Trophoblast cell (in vitro differentiated cells and primary cell): Measurements from ENCODE around the gene NEUROD1.
A peak's percentile ranks its signal among the peaks of the same experiment; 100 is the strongest.

Experiments
- DNase-seq, 2 donors: peaks; one replicate each; pipeline ENCODE4 v3.0.0-alpha.2; 2016
- H2AFZ ChIP-seq: 2 replicates; pipeline ENCODE4 v1.6.1; 2013; ENCODE audit warnings: low read length, moderate library complexity, mild to moderate bottlenecking; ENCODE audit not compliant: insufficient read depth, poor library complexity
- H2AK5ac ChIP-seq: 2 replicates; pipeline ENCODE4 v1.6.1; 2013; ENCODE audit warnings: mild to moderate bottlenecking, low read length
- H2BK120ac ChIP-seq: 2 replicates; pipeline ENCODE4 v1.6.1; 2013; ENCODE audit warnings: low read length, mild to moderate bottlenecking, moderate library complexity; ENCODE audit not compliant: insufficient read depth, poor library complexity
- H2BK12ac ChIP-seq: 2 replicates; pipeline ENCODE4 v1.6.1; 2013; ENCODE audit warnings: mild to moderate bottlenecking, low read length, moderate library complexity
- H2BK5ac ChIP-seq: 2 replicates; pipeline ENCODE4 v1.6.1; 2013; ENCODE audit warnings: low read length, low read depth, moderate library complexity, mild to moderate bottlenecking; ENCODE audit not compliant: poor library complexity
- H3K14ac ChIP-seq: 2 replicates; pipeline ENCODE4 v1.6.1; 2013; ENCODE audit warnings: mild to moderate bottlenecking, low read length
- H3K18ac ChIP-seq: 2 replicates; pipeline ENCODE4 v1.6.1; 2013; ENCODE audit warnings: mild to moderate bottlenecking, low read length
- H3K23ac ChIP-seq: 2 replicates; pipeline ENCODE4 v1.6.1; 2013; ENCODE audit warnings: low read length
- H3K27ac ChIP-seq: 2 replicates; pipeline ENCODE4 v1.5.1; 2013; ENCODE audit warnings: low read depth, mild to moderate bottlenecking, inconsistent platforms, low read length, moderate library complexity
- H3K27me3 ChIP-seq: 2 replicates; pipeline ENCODE4 v1.6.1; 2013; ENCODE audit warnings: inconsistent platforms, mild to moderate bottlenecking, low read length, moderate library complexity; ENCODE audit not compliant: insufficient read depth
- H3K36me3 ChIP-seq, 2 experiments: 1 replicate in 1 of 2; 2 replicates in 1 of 2; pipeline ENCODE4 v1.6.1; 2013; ENCODE audit warnings: low read length in 2 of 2, mild to moderate bottlenecking in 2 of 2, moderate library complexity in 1 of 2; ENCODE audit not compliant: insufficient read depth in 2 of 2, control insufficient read depth in 1 of 2
- H3K4ac ChIP-seq: 2 replicates; pipeline ENCODE4 v1.6.1; 2013; ENCODE audit warnings: low read depth, mild to moderate bottlenecking, low read length, moderate library complexity
- H3K4me1 ChIP-seq, 2 experiments: 1 replicate in 1 of 2; 2 replicates in 1 of 2; pipeline ENCODE4 v1.6.1; 2013; ENCODE audit warnings: low read length in 2 of 2, mild to moderate bottlenecking in 2 of 2, moderate library complexity in 1 of 2; ENCODE audit not compliant: insufficient read depth in 2 of 2, control insufficient read depth in 1 of 2
- H3K4me2 ChIP-seq: 2 replicates; pipeline ENCODE4 v1.6.1; 2013; ENCODE audit warnings: inconsistent platforms, mild to moderate bottlenecking, low read length, moderate library complexity
- H3K4me3 ChIP-seq: 2 replicates; pipeline ENCODE4 v1.5.1; 2013; ENCODE audit warnings: mild to moderate bottlenecking, low read depth, low read length, inconsistent platforms
- H3K79me1 ChIP-seq: one replicate; pipeline ENCODE4 v1.6.1; 2013; ENCODE audit warnings: low read length
- H3K79me2 ChIP-seq: 2 replicates; pipeline ENCODE4 v1.6.1; 2013; ENCODE audit warnings: low read length, mild to moderate bottlenecking; ENCODE audit not compliant: control insufficient read depth, insufficient read depth, poor library complexity
- H3K9ac ChIP-seq: 2 replicates; pipeline ENCODE4 v1.6.1; 2013; ENCODE audit warnings: mild to moderate bottlenecking, low read length
- H3K9me3 ChIP-seq: 2 replicates; pipeline ENCODE4 v1.6.1; 2013; ENCODE audit warnings: low read depth, mild to moderate bottlenecking, control low read depth, inconsistent platforms, low read length; ENCODE audit not compliant: insufficient read depth
- H4K12ac ChIP-seq: 2 replicates; pipeline ENCODE4 v1.6.1; 2013; ENCODE audit warnings: low read depth, mild to moderate bottlenecking, low read length, moderate library complexity
- H4K8ac ChIP-seq: 2 replicates; pipeline ENCODE4 v1.6.1; 2013; ENCODE audit warnings: low read depth, mild to moderate bottlenecking, low read length, moderate library complexity
- H4K91ac ChIP-seq: one replicate; pipeline ENCODE4 v1.6.1; 2013; ENCODE audit warnings: low read depth, mild to moderate bottlenecking, low read length, moderate library complexity
- WGBS: extraction: QIAGEN DNeasy Blood & Tissue Kit; methylation state at CpG from one replicate; pipeline ENCODE4 v1.1.7; 2013; ENCODE audit warnings: missing lambda C conversion rate; ENCODE audit not compliant: insufficient read length, insufficient coverage; ENCODE audit errors: extremely low coverage; 5-methylcytosine and 5-hydroxymethylcytosine counted together

The NEUROD1 gene

GRCh38 chr2:181678861-181679543 lies 1.3 kb downstream of the NEUROD1 start:
- no CpG with 5 or more reads among the region's 18 CpGs for WGBS
- H3K18ac ChIP-seq, result no peak overlapping the region
- H2BK5ac ChIP-seq, result no peak overlapping the region

GRCh38 chr2:181677912-181678586 lies 2.3 kb downstream of the NEUROD1 start:
- H2AFZ ChIP-seq, result no peak overlapping the region
- DNase-seq, result peak; percentile 41 to 80
- H3K4me3 ChIP-seq, result no peak overlapping the region
- no peak overlapping the region for H2BK120ac ChIP-seq
- no peak overlapping the region for H3K9ac ChIP-seq
- no peak overlapping the region for H3K23ac ChIP-seq
- no peak overlapping the region for H4K91ac ChIP-seq
- peaks cover 11% of the 10 kb centered on the region for H3K9me3 ChIP-seq
- H3K4me1 ChIP-seq, result peaks cover 5 to 12% of the 10 kb centered on the region in 2 experiments
- no peaks in the 10 kb centered on the region for H3K79me2 ChIP-seq
- H4K8ac ChIP-seq, result no peak overlapping the region
- H2AK5ac ChIP-seq, result no peak overlapping the region
- H4K12ac ChIP-seq, result no peak overlapping the region
- no peaks in the 10 kb centered on the region for H3K79me1 ChIP-seq
- no peak overlapping the region for H2BK12ac ChIP-seq
- WGBS, result no CpG with 5 or more reads among the region's 41 CpGs
- no peak overlapping the region for H3K27ac ChIP-seq
- H2BK5ac ChIP-seq, result no peak overlapping the region
- no peak overlapping the region for H3K14ac ChIP-seq
- no peaks in the 10 kb centered on the region for H3K36me3 ChIP-seq
- H3K18ac ChIP-seq, result no peak overlapping the region
- H3K4me2 ChIP-seq, result no peak overlapping the region
- H3K27me3 ChIP-seq, result peaks cover 52% of the 10 kb centered on the region
- no peak overlapping the region for H3K4ac ChIP-seq

More at GRCh38 chr2:181678861-181679543, 1.3 kb downstream of the NEUROD1 start:
- peaks cover 8 to 20% of the 10 kb centered on the region in 2 experiments for H3K4me1 ChIP-seq
- no peak overlapping the region for H3K9ac ChIP-seq
- no peak overlapping the region for H2AK5ac ChIP-seq
- no peak overlapping the region for H4K8ac ChIP-seq
- no peaks in the 10 kb centered on the region for H3K36me3 ChIP-seq
- H2BK12ac ChIP-seq, result no peak overlapping the region
- no peak overlapping the region for H3K4me2 ChIP-seq
- no peak overlapping the region for H3K27ac ChIP-seq
- H3K14ac ChIP-seq, result no peak overlapping the region
- no peak overlapping the region for H3K4ac ChIP-seq
- no peak overlapping the region for H3K23ac ChIP-seq
- H2AFZ ChIP-seq, result no peak overlapping the region
- H3K9me3 ChIP-seq, result peaks cover 11% of the 10 kb centered on the region
- H4K91ac ChIP-seq, result no peak overlapping the region
- no peaks in the 10 kb centered on the region for H3K79me1 ChIP-seq
- peaks cover 57% of the 10 kb centered on the region for H3K27me3 ChIP-seq
- H3K79me2 ChIP-seq, result no peaks in the 10 kb centered on the region
- no peak overlapping the region for H2BK120ac ChIP-seq
- no peak for DNase-seq
- H3K4me3 ChIP-seq, result no peak overlapping the region
- H4K12ac ChIP-seq, result no peak overlapping the region

DNA sequence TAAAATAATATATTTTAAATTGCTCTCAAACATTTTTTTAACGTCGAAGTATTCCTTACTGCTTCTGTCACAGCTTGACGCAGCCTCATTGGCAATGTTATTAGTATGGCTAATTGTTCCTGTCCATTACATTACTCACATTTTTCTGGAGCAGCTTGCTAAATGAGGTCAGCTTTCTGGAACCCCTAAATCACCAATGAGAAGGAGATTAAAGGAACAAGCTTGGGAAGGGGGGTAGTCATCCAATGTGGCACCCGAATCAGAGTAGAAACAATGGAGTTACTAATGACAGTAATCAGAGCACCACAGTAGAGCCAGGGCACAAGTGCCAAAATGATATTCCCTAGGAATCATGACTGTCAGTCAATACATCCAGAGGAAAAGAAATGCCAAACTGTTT lies 5.1 kb downstream of the NEUROD1 start:
- no peak overlapping the region for H2BK120ac ChIP-seq
- no peak overlapping the region for H3K23ac ChIP-seq
- no peak overlapping the region for H2AK5ac ChIP-seq
- H3K4ac ChIP-seq, result no peak overlapping the region
- no peak overlapping the region for H2BK5ac ChIP-seq
- no peak overlapping the region for H3K27ac ChIP-seq
- H3K79me1 ChIP-seq, result no peaks in the 10 kb centered on the region
- DNase-seq, result no peak
- no peak overlapping the region for H2BK12ac ChIP-seq
- H3K9me3 ChIP-seq, result peaks cover 5% of the 10 kb centered on the region
- H3K14ac ChIP-seq, result no peak overlapping the region
- no peak overlapping the region for H3K4me2 ChIP-seq
- no peaks in the 10 kb centered on the region for H3K36me3 ChIP-seq
- H4K91ac ChIP-seq, result no peak overlapping the region
- H3K79me2 ChIP-seq, result no peaks in the 10 kb centered on the region
- no CpG with 5 or more reads among the region's 4 CpGs for WGBS
- peaks cover 25% of the 10 kb centered on the region for H3K27me3 ChIP-seq
- H3K9ac ChIP-seq, result no peak overlapping the region
- no peak overlapping the region for H3K4me3 ChIP-seq
- H2AFZ ChIP-seq, result no peak overlapping the region
- H4K12ac ChIP-seq, result no peak overlapping the region
- H3K4me1 ChIP-seq, result no peaks in the 10 kb centered on the region
- H4K8ac ChIP-seq, result no peak overlapping the region
- H3K18ac ChIP-seq, result no peak overlapping the region

DNA sequence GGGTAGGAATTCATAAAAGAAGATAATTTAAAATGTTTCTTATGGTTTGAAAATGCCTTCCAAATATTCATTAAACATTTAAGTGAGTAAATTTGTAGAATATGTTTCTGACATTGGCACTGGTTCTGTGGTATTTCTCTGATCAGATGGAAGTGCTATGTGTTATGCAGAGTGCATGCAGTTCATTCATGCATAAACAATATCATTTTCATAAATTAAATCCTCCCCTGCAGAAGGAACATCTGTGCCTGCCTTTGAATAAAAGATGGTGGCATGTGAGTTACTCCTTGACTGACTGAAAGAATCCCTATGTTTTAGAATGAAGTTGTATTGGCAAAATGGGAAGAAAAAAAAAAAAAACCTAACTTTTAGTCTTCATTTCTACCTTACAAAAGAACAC lies 5.9 kb downstream of the NEUROD1 start:
- no peak overlapping the region for H3K4me2 ChIP-seq
- H2AFZ ChIP-seq, result no peak overlapping the region
- H3K18ac ChIP-seq, result no peak overlapping the region
- no peak overlapping the region for H4K91ac ChIP-seq
- H3K9me3 ChIP-seq, result peaks cover 5% of the 10 kb centered on the region
- H3K27ac ChIP-seq, result no peak overlapping the region
- no peak overlapping the region for H3K9ac ChIP-seq
- H2BK120ac ChIP-seq, result no peak overlapping the region
- no peak overlapping the region for H3K4me3 ChIP-seq
- H3K4ac ChIP-seq, result no peak overlapping the region
- H4K8ac ChIP-seq, result no peak overlapping the region
- no peak overlapping the region for H2BK12ac ChIP-seq
- H3K79me1 ChIP-seq, result no peaks in the 10 kb centered on the region
- H2AK5ac ChIP-seq, result no peak overlapping the region
- H3K36me3 ChIP-seq, result no peaks in the 10 kb centered on the region
- peaks cover 18% of the 10 kb centered on the region for H3K27me3 ChIP-seq
- no peak overlapping the region for H3K14ac ChIP-seq
- H4K12ac ChIP-seq, result no peak overlapping the region
- no peak for DNase-seq
- no peak overlapping the region for H3K23ac ChIP-seq
- no peak overlapping the region for H2BK5ac ChIP-seq
- no peaks in the 10 kb centered on the region for H3K79me2 ChIP-seq
- H3K4me1 ChIP-seq, result no peaks in the 10 kb centered on the region
